Calu3 (cell line): ENCODE results near the gene B3GNT3. TPM values are rescaled to one million over a fixed set of nuclear protein-coding genes. Genes with fewer than 3 reads are reported as not detected.

ENCODE experiments used
- BruUV-seq: library from RNA; stranded (reverse); fragments of 400-500 nt; replicated peaks from 2 replicates; lab custom pipeline; 2021; lab: Mats Ljungman, UMichigan
- CTCF ChIA-PET: fragments of 300-600 bp; sonication (Branson Sonifier 250); formaldehyde crosslinking; loops from one replicate; lab custom pipeline; 2022; ENCODE audit warnings: antibody characterized with exemption; lab: Charles Lee
- DNase-seq: peaks from one replicate; pipeline ENCODE4 v3.0.0; 2022
- H3K27ac Mint-ChIP-seq: one replicate; pipeline ENCODE4 v1.8.0; 2022; ENCODE audit warnings: mixed read lengths; ENCODE audit not compliant: unreplicated experiment
- H3K27me3 Mint-ChIP-seq: one replicate; pipeline ENCODE4 v1.8.0; 2022; ENCODE audit warnings: mixed read lengths; ENCODE audit not compliant: unreplicated experiment
- H3K36me3 Mint-ChIP-seq: one replicate; pipeline ENCODE4 v1.8.0; 2022; ENCODE audit warnings: mild to moderate bottlenecking, moderate library complexity, mixed read lengths; ENCODE audit not compliant: insufficient read depth, unreplicated experiment
- H3K4me1 Mint-ChIP-seq: one replicate; pipeline ENCODE4 v1.8.0; 2022; ENCODE audit warnings: mild to moderate bottlenecking, low read depth, mixed read lengths; ENCODE audit not compliant: unreplicated experiment
- H3K4me3 Mint-ChIP-seq: one replicate; pipeline ENCODE4 v1.8.0; 2022; ENCODE audit warnings: mild to moderate bottlenecking, low read depth, moderate library complexity, mixed read lengths; ENCODE audit not compliant: unreplicated experiment
- H3K9me3 Mint-ChIP-seq: one replicate; pipeline ENCODE4 v1.8.0; 2022; ENCODE audit warnings: low read depth, mixed read lengths; ENCODE audit not compliant: unreplicated experiment
- CTCF ChIP-seq: fragments of 200-600 bp; IDR thresholded peaks from one replicate; pipeline ENCODE4 v1.8.0; 2022; ENCODE audit warnings: antibody characterized with exemption; ENCODE audit not compliant: unreplicated experiment
- intact Hi-C: fragments of 100-400 bp; cut with micrococcal nuclease; formaldehyde crosslinking; loops from one replicate; pipeline ENCODE4 v1.10.0; 2022; ENCODE audit not compliant: unreplicated experiment
- total RNA-seq: library from RNA; stranded (reverse); gene quantifications from 2 replicates; pipeline ENCODE4 v1.2.3, GENCODE V29; 2022

Gene B3GNT3
- total RNA-seq, 1 experiment from 2014 or later = 75.1 TPM

GRCh38 chr19:17846146-17846545, 51.2 kb downstream of the B3GNT3 start:
- intact Hi-C loops = no loop called here
- CTCF ChIA-PET = no interaction called here
- Mint-ChIP-seq H3K4me1 (peaks cover 10% of the 10 kb centered on the region), H3K4me3 (no peak overlapping the region), H3K27me3 (peaks cover 13% of the 10 kb centered on the region), H3K9me3 (no peaks in the 10 kb centered on the region), H3K27ac (no peak overlapping the region), H3K36me3 (no peaks in the 10 kb centered on the region)
- TF ChIP-seq CTCF = no peak
- no TSS peak for BruUV-seq
- DNase-seq = no peak

DNA sequence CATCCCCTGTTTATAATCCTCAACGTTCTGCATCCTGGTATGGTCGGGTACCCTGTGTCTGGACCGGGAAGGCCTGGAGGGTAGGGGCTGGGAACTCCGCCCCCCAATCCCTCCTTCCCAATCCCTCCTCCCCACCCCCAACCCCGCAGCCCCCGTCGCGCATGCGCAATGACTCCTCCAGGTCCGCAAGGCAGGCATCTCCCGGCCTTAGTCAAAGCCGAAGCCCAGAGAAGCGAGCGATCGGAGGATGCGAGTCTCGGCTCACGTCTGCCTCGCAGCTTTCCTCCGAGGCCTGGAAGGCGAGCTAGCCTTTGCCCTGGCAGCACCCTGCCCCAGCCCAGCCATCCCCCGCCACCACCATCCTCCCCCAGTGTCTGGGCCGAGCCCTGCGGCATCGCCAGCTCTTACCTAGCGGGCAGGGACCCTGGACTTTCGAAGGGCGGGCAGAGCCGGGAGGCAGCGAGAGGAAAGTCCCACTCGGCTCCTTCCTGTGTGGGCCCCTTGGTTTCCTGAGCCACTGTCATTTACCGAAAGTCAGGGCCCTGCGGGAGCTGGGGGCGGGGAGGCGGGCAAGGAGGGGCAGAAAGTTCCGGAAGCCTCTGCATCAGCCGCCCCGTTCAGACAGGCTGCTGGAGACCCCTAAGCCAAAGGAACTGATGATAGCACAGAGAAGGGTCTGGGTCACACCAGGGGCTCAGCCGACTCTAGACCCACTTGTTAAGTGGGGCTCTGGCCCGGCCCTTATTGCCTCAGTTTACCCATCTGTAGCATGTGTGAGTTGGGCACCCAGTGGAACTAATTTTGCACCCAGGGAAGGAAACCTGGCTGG, 52.8 kb downstream of the B3GNT3 start, which contains the start of gene JAK3:
TSS of gene JAK3 (minus strand) at position 445 of the 829 bp plus-strand sequence. CDS start 3,565 bp downstream, outside the sequence.
- H3K27ac Mint-ChIP-seq = no peak within 1 kb of the TSS
- no peak within 1 kb of the TSS for H3K4me3 Mint-ChIP-seq
- BruUV-seq = no TSS peak

GRCh38 chr19:17848595-17849292, 53.8 kb downstream of the B3GNT3 start:
- no peak for DNase-seq

More for the DNA sequence above, 52.8 kb downstream of the B3GNT3 start, which contains the start of gene JAK3:
- Mint-ChIP-seq H3K36me3 (no peaks in the 10 kb centered on the region), H3K27me3 (peaks cover 13% of the 10 kb centered on the region), H3K9me3 (no peaks in the 10 kb centered on the region), H3K4me1 (peaks cover 10% of the 10 kb centered on the region)
- intact Hi-C loops = no loop called here
- no peak for TF ChIP-seq CTCF
- CTCF ChIA-PET = no interaction called here
- DNase-seq = no peak

DNA sequence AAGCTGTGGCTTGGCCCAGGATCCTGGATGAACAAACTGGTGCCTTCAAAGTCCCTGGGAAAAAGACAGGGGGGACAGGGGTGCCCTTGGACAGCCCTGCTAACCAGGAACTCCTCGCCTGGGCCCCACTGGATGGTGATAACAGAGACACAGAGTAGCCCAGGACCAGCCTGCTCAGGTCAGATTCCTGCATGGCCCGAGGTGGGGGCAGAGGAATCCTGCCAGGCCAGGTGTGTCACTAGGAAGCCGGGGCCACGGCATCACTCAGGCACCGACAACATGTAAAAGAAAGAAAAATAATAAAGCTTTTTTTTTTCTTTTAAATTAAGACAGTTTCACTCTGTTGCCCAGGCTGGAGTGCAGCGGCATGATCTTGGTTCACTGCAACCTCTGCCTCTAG, 59.1 kb downstream of the B3GNT3 start:
- no peak overlapping the region for H3K27ac Mint-ChIP-seq
- no TSS peak for BruUV-seq
- peaks cover 14% of the 10 kb centered on the region for H3K4me1 Mint-ChIP-seq
- no peak for DNase-seq
- H3K9me3 Mint-ChIP-seq = no peaks in the 10 kb centered on the region
- H3K27me3 Mint-ChIP-seq = no peaks in the 10 kb centered on the region
- no peaks in the 10 kb centered on the region for H3K36me3 Mint-ChIP-seq
- CTCF ChIA-PET = no interaction called here
- intact Hi-C loops = no loop called here
- no peak overlapping the region for H3K4me3 Mint-ChIP-seq
- no peak for TF ChIP-seq CTCF

More at GRCh38 chr19:17848595-17849292, 53.8 kb downstream of the B3GNT3 start:
- BruUV-seq = no TSS peak
- Mint-ChIP-seq H3K4me1 (peaks cover 10% of the 10 kb centered on the region), H3K4me3 (no peak overlapping the region), H3K27me3 (peaks cover 9% of the 10 kb centered on the region), H3K27ac (no peak overlapping the region), H3K36me3 (no peaks in the 10 kb centered on the region), H3K9me3 (no peaks in the 10 kb centered on the region)
- intact Hi-C loops = no loop called here
- no peak for TF ChIP-seq CTCF
- CTCF ChIA-PET = no interaction called here
